Calu3 (cell line): ENCODE results near the gene IL31. TPM values are rescaled to one million over a fixed set of nuclear protein-coding genes. Genes with fewer than 3 reads are reported as not detected.

Experiments used
- Bru-seq: library from RNA; stranded (reverse); fragments of 400-500 nt; gene quantifications from one replicate; lab custom pipeline; 2021; lab: Mats Ljungman, UMichigan
- BruChase-seq, 2 experiments: library from RNA; stranded (reverse); fragments of 400-500 nt; gene quantifications; one replicate each; lab custom pipeline; 2021; lab: Mats Ljungman, UMichigan
- BruUV-seq: library from RNA; stranded (reverse); fragments of 400-500 nt; replicated peaks from 2 replicates; lab custom pipeline; 2021; lab: Mats Ljungman, UMichigan
- CTCF ChIA-PET: fragments of 300-600 bp; sonication (Branson Sonifier 250); formaldehyde crosslinking; loops from one replicate; lab custom pipeline; 2022; ENCODE audit warnings: antibody characterized with exemption; lab: Charles Lee
- DNase-seq: peaks from one replicate; pipeline ENCODE4 v3.0.0; 2022
- H3K27ac Mint-ChIP-seq: one replicate; pipeline ENCODE4 v1.8.0; 2022; ENCODE audit warnings: mixed read lengths; ENCODE audit not compliant: unreplicated experiment
- H3K27me3 Mint-ChIP-seq: one replicate; pipeline ENCODE4 v1.8.0; 2022; ENCODE audit warnings: mixed read lengths; ENCODE audit not compliant: unreplicated experiment
- H3K36me3 Mint-ChIP-seq: one replicate; pipeline ENCODE4 v1.8.0; 2022; ENCODE audit warnings: mild to moderate bottlenecking, moderate library complexity, mixed read lengths; ENCODE audit not compliant: insufficient read depth, unreplicated experiment
- H3K4me1 Mint-ChIP-seq: one replicate; pipeline ENCODE4 v1.8.0; 2022; ENCODE audit warnings: mild to moderate bottlenecking, low read depth, mixed read lengths; ENCODE audit not compliant: unreplicated experiment
- H3K4me3 Mint-ChIP-seq: one replicate; pipeline ENCODE4 v1.8.0; 2022; ENCODE audit warnings: mild to moderate bottlenecking, low read depth, moderate library complexity, mixed read lengths; ENCODE audit not compliant: unreplicated experiment
- H3K9me3 Mint-ChIP-seq: one replicate; pipeline ENCODE4 v1.8.0; 2022; ENCODE audit warnings: low read depth, mixed read lengths; ENCODE audit not compliant: unreplicated experiment
- intact Hi-C: fragments of 100-400 bp; cut with micrococcal nuclease; formaldehyde crosslinking; loops from one replicate; pipeline ENCODE4 v1.10.0; 2022; ENCODE audit not compliant: unreplicated experiment
- long read RNA-seq: library from polyadenylated mRNA; stranded (forward); transcript quantifications from one replicate; pipeline ENCODE4 v2.0.0, GENCODE V29; 2022
- total RNA-seq: library from RNA; stranded (reverse); gene quantifications from 2 replicates; pipeline ENCODE4 v1.2.3, GENCODE V29; 2022
- TF ChIP-seq, protein P1 (sequence below): fragments of 200-600 bp; IDR thresholded peaks from one replicate; pipeline ENCODE4 v1.8.0; 2022; ENCODE audit warnings: antibody characterized with exemption; ENCODE audit not compliant: unreplicated experiment

IL31 gene
- total RNA-seq (not detected in 2 replicates), Bru-seq, nascent RNA (not detected), BruChase-seq, experiment 1, labeled RNA remaining after a 6-hour chase (not detected), BruChase-seq, experiment 2, labeled RNA remaining after a 2-hour chase (not detected)
- long read RNA-seq, result 0 reads

DNA sequence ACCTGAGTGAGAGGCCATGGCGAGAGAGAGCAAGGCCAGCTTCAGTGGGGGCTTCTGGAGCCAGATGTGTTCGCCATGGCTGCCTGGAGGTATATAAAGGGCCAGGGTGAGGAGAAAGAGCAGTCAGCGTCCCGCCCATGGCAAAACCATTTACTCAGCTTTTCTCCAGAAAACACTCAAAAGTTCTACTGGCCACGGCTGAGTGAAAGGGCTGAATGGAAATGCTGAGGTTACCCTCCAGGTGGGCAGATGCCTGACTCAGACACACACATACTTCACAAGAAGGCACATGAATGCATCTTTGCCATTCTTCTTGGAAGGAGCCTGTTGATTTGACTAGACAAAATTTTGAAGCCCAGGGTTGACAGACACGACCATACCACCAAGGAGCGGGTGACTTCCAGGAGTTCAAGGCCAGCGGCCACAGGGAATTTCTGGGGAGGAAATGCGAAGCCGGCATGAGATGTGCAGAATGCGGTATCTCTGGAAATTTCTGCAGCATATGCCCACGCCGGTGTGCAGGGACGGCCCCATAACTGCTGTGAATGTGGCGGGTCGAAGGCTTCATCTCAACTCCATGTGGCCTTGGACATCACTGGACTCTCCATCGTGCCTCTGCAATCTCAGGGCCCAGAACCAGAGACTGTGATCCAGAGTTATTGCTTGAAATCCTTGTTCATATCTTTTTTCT is at the start of gene IL31:
TSS of gene IL31 (minus strand) at position 67 of the 691 bp plus-strand sequence. CDS start at position 18, 49 bp downstream.
- H3K4me3 Mint-ChIP-seq, result no peak within 1 kb of the TSS
- no peak for DNase-seq
- peaks cover 1% of the 10 kb centered on the region for H3K9me3 Mint-ChIP-seq
- H3K27ac Mint-ChIP-seq, result no peak within 1 kb of the TSS
- no peaks in the 10 kb centered on the region for H3K4me1 Mint-ChIP-seq
- CTCF ChIA-PET, result no interaction called here
- H3K27me3 Mint-ChIP-seq, result peaks cover 13% of the 10 kb centered on the region
- TF ChIP-seq, protein P1, sequence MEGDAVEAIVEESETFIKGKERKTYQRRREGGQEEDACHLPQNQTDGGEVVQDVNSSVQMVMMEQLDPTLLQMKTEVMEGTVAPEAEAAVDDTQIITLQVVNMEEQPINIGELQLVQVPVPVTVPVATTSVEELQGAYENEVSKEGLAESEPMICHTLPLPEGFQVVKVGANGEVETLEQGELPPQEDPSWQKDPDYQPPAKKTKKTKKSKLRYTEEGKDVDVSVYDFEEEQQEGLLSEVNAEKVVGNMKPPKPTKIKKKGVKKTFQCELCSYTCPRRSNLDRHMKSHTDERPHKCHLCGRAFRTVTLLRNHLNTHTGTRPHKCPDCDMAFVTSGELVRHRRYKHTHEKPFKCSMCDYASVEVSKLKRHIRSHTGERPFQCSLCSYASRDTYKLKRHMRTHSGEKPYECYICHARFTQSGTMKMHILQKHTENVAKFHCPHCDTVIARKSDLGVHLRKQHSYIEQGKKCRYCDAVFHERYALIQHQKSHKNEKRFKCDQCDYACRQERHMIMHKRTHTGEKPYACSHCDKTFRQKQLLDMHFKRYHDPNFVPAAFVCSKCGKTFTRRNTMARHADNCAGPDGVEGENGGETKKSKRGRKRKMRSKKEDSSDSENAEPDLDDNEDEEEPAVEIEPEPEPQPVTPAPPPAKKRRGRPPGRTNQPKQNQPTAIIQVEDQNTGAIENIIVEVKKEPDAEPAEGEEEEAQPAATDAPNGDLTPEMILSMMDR, result no peak
- H3K36me3 Mint-ChIP-seq, result no peaks in the 10 kb centered on the region
- BruUV-seq, result no TSS peak
- intact Hi-C loops, result no loop called here

DNA sequence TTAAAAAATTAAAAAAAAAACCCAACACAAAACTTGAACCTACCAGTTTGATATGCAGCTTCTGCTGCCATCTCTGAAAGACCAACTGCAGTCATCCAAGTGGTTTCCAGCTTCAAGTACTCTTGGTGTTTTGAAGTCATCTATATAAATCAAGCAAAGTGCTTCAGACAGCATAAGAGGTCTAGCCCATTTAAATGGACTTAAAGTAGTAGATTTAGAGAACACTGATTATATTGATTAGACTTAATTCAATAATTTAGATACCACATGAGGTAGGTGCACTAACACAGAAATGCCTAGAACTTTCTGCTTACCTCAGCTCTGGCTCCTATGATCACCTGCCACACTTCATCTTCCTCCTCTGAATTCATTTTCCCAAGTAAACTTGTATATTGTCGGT is 42.4 kb upstream of the IL31 start:
- no TSS peak for BruUV-seq
- TF ChIP-seq, protein P1, result no peak
- H3K4me1 Mint-ChIP-seq, result no peaks in the 10 kb centered on the region
- no peak for DNase-seq
- H3K9me3 Mint-ChIP-seq, result no peaks in the 10 kb centered on the region
- H3K27me3 Mint-ChIP-seq, result no peaks in the 10 kb centered on the region
- peaks cover 84% of the 10 kb centered on the region for H3K36me3 Mint-ChIP-seq
- no peak overlapping the region for H3K27ac Mint-ChIP-seq
- no peak overlapping the region for H3K4me3 Mint-ChIP-seq
- CTCF ChIA-PET, result no interaction called here
- intact Hi-C loops, result no loop called here

DNA sequence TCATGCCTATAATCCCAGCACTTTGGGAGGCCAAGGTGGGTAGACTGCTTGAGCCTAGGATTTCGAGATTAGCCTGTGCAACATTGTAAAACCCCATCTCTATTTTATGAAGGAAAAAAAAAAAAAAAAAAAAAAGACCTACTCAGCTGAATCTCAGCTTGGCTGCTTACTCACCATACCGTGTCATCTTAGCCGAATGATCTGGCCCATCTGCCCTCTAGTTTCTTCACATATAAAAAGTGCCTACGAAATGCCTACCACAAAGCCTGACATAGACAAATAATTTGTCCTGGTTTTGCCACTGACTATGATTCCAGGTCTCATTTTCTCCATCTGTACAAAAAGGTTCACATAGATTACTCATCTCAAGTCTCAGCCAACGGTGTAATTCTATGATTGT is 41.8 kb upstream of the IL31 start:
- no peak overlapping the region for H3K27ac Mint-ChIP-seq
- H3K27me3 Mint-ChIP-seq, result no peaks in the 10 kb centered on the region
- TF ChIP-seq, protein P1, result no peak
- H3K36me3 Mint-ChIP-seq, result peaks cover 83% of the 10 kb centered on the region
- H3K4me1 Mint-ChIP-seq, result no peaks in the 10 kb centered on the region
- BruUV-seq, result no TSS peak
- no peak for DNase-seq
- no peaks in the 10 kb centered on the region for H3K9me3 Mint-ChIP-seq
- CTCF ChIA-PET, result no interaction called here
- intact Hi-C loops, result no loop called here
- no peak overlapping the region for H3K4me3 Mint-ChIP-seq

DNA sequence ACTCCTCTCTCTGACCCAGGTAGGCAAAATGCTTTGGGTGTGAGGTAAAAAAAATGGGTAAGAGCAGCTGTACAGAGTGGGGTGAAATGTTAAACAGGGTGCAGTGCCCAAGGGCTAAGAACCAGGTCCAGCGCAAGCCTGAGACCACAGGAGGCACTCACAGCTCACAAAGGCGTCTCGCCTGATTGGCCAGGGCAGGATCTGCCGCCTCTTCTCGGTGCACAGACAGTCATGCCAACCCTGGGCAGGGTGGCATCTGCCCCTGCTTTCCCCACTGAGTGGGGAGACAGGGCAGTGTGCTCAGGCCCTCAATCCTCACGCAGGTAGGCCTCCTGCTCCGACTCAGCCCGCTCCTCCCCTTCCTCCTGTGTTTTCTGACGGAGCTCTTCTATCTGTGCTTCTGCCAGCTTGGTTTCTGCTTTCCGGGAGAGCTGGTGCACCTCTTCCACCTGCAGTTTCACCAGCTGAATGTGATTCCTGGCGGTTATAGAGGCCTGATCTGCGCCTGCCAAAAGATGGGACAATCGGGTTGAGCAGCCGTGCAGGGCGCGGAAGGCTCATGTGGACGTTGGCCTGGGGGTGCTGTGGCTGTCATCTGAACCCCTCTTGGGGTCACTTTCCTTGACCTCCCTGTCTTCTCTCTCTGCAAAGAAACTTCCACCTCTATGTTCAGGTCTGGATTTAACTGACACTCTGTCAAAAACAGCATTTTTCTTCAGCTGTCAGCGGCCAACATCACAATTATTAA is 34.2 kb upstream of the IL31 start:
- Mint-ChIP-seq H3K27me3 (peaks cover 30% of the 10 kb centered on the region), H3K4me1 (no peaks in the 10 kb centered on the region), H3K27ac (no peak overlapping the region), H3K4me3 (no peak overlapping the region), H3K9me3 (no peaks in the 10 kb centered on the region), H3K36me3 (peaks cover 78% of the 10 kb centered on the region)
- DNase-seq, result no peak
- intact Hi-C loops, result no loop called here
- TSS peak; percentile 32 for BruUV-seq
- CTCF ChIA-PET, result no interaction called here
- TF ChIP-seq, protein P1, result no peak
